ENCODE measurements around the gene PCGF1.

GRCh38 chr2:74457129-74457548, 50.4 kb downstream of the PCGF1 start:
- TF ChIP-seq CTCF (conservative IDR thresholded peaks at IDR 0.05; ENCODE audit: low read depth in 2 of 2), result peak in 1 of 2 experiments; percentile 4; a peak in 1 of 4 replicates
- no peak for TF ChIP-seq EZH2 (IDR thresholded peaks at IDR 0.05; ENCODE audit: low read depth, unreplicated experiment)
- TF ChIP-seq POLR2AphosphoS5 (IDR thresholded peaks at IDR 0.05; ENCODE audit: low read depth), result no peak; the same call in none of the 2 replicates
- no peak for TF ChIP-seq EZH2phosphoT487 (IDR thresholded peaks at IDR 0.05; ENCODE audit: unreplicated experiment)
- no peak for TF ChIP-seq ZNF114 (CRISPR knock-in tag; IDR thresholded peaks at IDR 0.05)
- TF ChIP-seq JUNB (IDR thresholded peaks at IDR 0.05; ENCODE audit: unreplicated experiment), result no peak
- TF ChIP-seq REST (IDR thresholded peaks at IDR 0.05; ENCODE audit: unreplicated experiment), result no peak
- no peak for TF ChIP-seq STAT1 (IDR thresholded peaks at IDR 0.05; ENCODE audit: unreplicated experiment)
- TF ChIP-seq ETS1 (IDR thresholded peaks at IDR 0.05), result no peak
- no peak for TF ChIP-seq CREB1 (CRISPR knock-in tag; IDR thresholded peaks at IDR 0.05; ENCODE audit: low read depth)
